GM12801 (cell line): ENCODE results near the gene NFIA.

Experiments
- TF ChIP-seq, protein P1 (sequence below): IDR thresholded peaks from one replicate; pipeline ENCODE4 v1.5.1; 2011; ENCODE audit warnings: control low read depth; ENCODE audit not compliant: insufficient read length; ENCODE audit errors: extremely low read depth

NFIA gene

DNA sequence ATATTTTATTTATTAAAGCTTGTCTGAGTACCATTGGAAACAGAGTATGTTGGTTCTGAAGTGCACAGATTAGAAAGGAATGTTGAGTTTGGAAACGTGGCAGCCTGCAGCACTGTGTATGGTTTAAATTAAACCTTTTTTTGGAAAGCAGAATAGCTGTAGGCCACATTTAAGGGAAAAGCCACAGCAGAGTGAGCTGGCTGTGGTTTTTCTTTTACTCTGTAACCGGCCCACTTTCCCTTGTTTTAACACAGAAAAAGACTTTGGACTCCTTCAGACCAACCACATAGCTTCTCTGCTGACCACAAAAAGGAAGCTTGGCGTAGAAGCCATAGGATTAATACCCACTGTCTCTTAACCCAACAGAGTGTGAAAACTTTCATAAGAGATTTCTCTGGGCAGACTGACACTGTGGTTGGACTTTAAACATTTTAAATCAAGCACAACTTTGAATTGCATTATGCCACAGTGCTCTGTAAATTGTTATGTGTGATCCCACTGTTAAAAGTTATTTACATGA lies 75.2 kb downstream of the NFIA start:
- TF ChIP-seq, protein P1, sequence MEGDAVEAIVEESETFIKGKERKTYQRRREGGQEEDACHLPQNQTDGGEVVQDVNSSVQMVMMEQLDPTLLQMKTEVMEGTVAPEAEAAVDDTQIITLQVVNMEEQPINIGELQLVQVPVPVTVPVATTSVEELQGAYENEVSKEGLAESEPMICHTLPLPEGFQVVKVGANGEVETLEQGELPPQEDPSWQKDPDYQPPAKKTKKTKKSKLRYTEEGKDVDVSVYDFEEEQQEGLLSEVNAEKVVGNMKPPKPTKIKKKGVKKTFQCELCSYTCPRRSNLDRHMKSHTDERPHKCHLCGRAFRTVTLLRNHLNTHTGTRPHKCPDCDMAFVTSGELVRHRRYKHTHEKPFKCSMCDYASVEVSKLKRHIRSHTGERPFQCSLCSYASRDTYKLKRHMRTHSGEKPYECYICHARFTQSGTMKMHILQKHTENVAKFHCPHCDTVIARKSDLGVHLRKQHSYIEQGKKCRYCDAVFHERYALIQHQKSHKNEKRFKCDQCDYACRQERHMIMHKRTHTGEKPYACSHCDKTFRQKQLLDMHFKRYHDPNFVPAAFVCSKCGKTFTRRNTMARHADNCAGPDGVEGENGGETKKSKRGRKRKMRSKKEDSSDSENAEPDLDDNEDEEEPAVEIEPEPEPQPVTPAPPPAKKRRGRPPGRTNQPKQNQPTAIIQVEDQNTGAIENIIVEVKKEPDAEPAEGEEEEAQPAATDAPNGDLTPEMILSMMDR, result no peak

DNA sequence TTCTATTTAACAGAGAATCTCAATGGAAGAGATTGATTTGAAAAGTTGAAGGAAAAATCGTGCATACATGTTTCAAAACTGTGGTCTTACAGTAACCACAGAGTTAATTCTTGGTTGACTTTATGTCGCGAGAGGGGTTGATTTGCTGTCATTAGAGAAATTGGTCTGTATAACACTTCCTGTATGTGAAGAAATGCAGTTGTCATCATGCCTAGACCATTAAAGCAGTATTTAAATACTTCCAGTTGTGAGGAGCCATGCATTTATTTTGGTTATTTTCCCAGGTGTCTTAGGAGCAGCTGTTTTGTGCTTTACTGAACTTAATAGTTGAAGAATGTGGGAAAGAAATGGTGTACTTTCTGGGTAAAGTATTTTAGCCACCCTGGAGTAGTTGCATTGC lies 76.2 kb downstream of the NFIA start:
- TF ChIP-seq, protein P1, result no peak

DNA sequence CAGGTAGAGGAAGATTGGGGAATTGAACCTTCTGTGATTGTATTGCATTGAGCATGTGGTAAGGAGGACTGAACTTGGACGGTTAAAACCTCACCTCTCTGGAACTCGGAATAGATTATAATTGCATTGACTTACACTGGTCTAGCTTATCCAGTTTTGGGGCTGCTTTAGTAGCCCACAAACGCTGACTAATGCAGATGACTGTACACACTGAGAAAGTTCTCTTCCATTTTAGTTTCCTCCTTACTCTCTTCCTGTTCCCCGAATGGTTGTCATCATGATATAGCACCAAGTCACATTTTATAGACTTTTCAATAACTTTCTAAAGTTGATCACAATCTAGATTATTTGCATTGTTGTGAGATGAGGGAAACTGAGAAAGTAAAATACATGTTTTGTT lies 78.2 kb downstream of the NFIA start:
- TF ChIP-seq, protein P1, result no peak

DNA sequence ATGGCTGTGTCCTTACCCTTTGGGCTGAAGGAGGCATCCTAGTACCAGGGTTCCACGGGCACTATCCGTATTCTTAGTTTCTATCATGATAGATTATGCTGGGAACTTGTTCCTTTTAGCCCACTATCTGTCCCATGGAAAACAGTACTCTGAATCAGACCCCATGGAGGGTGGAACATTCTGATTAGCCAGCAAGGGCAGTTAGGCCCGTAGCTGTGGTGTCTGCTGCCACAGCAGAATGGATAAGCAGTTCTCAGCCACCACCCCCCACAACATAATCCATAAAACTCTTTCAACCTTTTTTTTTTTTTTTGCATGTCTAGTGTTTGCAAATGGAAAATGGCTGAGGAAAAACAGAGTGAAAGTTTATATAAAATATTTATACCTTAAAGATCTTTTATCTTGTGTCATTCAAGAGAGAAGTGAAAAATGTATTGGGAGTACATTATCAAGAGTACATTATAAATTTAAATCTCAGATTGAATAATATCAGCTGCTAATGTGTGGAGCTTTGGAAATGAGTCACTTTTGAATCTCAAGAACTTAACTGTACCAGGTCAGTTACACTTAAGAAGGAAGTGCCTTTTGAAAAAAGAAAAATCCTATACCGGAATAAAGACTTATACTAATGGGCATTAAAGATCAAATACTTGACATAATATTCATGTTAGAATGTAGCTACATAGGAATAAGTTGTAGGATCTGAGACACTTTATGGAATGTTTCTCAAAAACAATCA lies 80.3 kb downstream of the NFIA start:
- TF ChIP-seq, protein P1, result no peak

DNA sequence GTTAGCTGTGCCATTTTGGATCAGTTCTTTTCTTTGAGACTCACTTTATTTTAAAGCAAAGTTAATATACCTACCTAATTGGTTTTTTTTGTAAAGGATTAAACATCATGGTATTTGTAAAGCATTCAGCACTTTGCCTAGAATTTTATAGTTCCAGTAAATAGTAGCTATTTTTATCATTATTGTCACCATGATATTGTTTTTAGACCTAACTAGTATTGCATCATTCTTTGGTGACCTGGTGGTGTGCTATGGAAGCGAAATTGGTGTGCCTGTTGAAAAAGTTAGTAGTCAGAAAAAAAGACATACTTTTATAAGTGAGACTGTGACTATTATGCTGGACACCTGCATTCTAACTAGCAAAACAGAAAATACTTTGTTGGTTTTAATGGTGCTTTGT lies 81.0 kb downstream of the NFIA start:
- TF ChIP-seq, protein P1, result no peak

DNA sequence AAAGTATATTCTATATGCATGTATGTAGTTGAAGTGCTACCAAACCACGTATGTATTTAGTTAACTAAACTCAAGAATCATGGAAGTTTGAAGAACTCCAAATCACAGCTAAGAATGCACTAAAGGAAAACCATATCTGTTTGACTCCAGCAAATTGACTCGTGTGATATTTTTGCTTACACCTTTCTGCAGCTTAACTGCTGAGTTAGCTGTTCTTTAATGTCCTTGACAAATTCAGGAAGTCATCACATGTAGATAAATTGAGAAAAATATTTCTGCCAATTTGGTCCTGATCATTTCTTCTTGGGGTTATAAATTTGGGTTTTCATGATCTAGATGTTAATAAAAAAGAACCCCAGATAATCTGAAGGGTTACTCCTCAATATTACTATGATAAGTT lies 83.0 kb downstream of the NFIA start:
- TF ChIP-seq, protein P1, result no peak

DNA sequence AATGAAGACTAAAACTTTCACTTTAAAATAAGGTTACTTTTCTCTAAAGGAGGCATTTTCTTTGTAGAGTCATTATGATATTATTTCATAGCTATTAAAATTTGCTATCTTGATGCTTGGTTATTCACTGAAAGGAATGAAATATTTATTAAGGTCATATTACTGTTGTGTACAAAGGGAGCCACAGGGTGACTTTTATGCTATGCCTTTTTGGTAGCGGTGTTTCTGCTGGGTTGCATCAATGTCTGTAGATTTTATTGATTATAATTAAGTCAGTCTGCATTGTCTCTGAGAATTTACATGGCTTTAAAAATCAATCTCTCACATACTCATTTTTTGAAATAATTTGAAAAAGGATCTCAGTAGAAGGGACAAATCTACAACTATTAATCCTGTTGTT lies 84.9 kb downstream of the NFIA start:
- TF ChIP-seq, protein P1, result no peak
